HG02678 (cell line): ENCODE results near the gene PLEKHM1.
A peak's percentile ranks its signal among the peaks of the same experiment; 100 is the strongest.
"Not testable (repeated sequence)": the region's sequence is repeated elsewhere in the genome, so short reads cannot be mapped to it uniquely, and the experiment has no call there.

ENCODE experiments used
- ATAC-seq: cut with Tn5 transposase; IDR thresholded peaks from one replicate; pipeline ENCODE4 v1.9.1; 2021; ENCODE audit warnings: mild to moderate bottlenecking, moderate library complexity; ENCODE audit not compliant: unreplicated experiment

The PLEKHM1 gene

DNA sequence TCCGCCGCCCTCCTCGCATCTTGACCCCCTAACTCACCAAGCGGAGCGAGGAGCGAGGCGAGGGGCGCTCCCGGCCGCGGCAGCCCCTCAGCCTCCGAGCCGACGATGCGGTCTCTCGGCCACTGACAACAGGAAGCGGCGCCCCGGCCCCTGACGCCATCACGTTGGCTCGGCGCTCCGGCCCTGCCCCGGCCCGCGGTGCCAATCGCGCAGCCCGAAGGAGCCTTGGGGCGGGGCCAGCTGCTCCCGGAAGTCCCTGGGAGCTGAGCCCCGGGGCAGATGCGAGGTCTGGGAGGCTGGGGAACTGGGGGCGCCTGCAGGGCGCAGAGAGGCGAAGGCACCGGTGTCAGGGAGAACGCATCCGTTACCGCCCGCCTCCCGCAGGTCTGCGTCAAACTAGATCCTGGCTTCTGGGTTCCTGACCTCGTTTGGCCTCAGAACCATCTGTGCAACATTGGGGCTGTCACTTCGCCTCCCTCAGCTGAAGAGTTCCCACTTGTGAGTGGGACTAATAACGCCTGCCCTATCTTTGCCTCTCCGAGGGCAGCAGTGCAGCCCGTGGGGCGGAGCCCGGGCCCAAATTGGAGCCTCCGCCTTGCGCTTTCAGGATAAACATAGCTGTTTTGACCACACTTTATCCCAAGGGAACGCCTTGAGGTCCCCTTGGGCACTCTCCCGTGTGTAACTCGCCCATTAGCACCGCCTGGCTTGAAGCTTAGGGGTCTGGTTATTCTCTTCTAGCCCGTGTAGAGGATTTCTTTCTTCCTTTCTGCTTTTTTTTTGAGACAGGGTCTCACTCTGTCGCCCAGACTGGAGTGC, at the start of gene PLEKHM1:
PLEKHM1 (minus strand) TSS at position 107 of the 819 bp plus-strand sequence. CDS start 8,237 bp downstream, outside the sequence.
- ATAC-seq: peak; percentile 95

DNA sequence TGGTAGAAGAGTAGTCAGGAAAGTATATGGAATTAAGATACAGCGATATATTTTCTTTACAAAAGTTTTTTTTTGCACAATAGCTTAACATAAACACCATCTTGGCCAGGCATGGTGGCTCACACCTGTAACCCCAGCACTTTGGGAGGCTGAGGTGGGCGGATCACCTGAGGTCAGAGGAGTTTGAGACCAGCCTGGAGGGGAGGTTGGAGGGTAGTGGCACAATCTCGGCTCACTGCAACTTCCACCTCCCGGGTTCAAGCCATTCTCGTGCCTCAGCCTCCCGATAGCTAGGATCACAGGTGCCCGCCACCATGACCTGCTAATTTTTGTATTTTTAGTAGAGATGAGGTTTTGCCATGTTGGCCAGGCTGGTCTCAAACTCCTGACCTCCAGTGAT, 47.6 kb upstream of the PLEKHM1 start:
- ATAC-seq: not testable (repeated sequence)

DNA sequence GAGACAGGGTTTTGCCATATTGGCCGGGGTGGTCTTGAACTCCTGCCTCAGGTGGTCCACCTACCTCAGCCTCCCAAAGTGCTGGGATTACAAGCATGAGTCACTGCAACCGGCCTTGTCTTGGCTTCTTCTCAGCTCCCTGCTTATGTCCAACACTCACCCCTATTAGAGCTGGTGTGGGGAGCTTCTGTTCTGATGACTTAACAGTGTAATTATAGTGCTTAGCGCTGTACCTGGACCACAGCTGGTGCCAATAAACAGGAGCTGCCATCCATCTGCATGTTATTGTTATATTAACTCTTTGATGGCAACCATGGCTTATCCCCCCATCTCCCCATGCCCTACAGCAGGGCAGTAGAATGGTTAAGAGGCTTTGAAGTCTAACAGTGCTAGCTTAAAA, 15.6 kb upstream of the PLEKHM1 start:
- ATAC-seq: not testable (repeated sequence)

DNA sequence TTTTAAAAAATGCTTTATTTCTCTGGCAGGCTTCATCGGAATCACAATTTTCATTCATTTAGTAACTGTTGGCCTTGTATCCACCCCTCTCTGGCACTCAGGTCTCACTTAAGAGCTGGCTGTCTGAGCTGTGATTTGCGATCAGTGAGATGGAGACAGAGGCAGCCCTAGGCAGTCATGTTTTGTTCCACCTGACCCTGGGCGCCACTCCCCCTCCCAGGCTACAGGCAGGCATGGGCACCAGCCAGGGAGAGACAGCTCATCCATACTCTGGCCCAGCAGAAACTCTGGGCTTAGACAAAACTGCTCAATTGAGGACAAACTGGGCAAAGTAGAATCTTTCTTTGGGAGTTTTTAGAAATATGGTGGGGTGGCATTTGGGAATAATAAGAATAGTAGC, 14.7 kb upstream of the PLEKHM1 start:
- not testable (repeated sequence) for ATAC-seq

DNA sequence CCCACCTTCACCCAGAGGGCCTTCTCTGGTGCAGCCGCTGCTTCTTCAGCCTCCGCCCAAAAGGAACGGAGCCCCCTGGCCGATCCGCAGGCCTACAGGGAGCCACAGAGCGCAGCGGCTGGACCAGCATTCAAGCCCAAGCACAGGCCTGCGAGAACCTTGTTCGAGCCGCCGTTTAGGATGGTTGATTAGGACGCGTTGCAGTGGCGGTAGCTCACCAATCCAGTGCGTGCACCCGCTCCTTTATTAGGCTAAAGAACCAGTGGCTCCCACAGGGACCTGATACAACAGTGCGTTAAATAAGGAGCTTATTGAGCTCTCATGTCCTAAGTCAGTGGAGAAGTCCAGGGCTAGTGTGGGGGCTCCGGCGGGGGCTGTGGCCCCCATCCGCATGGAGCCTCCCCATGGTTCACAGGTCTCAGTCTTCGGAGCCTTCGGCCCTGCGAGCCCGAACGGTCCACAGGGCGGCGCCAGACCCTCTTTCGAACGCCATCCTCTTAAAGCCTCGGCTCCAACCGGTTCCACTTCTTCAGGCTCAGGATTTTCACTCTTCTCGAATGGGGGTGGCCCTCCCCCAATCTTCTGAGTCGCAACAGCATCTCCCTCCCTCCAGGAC, 10.7 kb upstream of the PLEKHM1 start:
- not testable (repeated sequence) for ATAC-seq

DNA sequence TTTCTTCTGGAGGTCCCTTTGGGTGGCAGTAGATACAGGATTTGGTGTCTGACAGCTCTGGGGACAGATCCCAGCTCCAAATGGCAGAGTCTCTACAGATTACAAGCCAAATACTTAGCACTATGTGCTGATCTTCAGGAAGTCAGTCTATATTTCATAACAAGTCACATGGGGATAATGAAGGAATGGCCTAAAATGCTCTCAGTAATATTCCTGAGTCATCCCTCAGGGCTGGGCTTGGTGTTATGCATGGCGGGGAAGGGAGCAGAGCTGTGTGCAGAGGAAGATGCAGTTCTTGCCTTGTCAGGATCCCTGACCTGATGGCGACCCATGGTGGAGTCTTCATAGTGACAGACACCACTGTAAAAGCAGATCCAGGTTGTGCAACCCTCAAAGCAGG, 10.0 kb upstream of the PLEKHM1 start:
- ATAC-seq: not testable (repeated sequence)

DNA sequence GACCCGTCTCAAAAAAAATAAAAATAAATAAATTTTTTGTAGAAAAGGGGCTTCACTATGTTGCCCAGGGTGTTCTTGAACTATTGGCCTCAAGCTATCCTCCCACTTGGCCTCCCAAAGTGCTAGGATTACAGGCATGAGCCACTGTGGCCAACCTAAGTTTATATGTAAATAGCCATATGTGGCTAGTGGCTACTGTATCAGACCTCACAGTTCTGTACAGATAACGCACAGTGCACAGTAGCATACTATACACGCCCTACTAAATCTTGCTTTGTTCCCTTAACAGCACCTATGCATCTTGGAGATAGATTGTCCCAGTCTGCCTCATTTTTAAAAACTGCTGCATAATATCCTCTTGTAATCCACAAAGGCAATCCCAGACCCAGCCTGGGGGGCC, 8.7 kb upstream of the PLEKHM1 start:
- ATAC-seq: not testable (repeated sequence)

DNA sequence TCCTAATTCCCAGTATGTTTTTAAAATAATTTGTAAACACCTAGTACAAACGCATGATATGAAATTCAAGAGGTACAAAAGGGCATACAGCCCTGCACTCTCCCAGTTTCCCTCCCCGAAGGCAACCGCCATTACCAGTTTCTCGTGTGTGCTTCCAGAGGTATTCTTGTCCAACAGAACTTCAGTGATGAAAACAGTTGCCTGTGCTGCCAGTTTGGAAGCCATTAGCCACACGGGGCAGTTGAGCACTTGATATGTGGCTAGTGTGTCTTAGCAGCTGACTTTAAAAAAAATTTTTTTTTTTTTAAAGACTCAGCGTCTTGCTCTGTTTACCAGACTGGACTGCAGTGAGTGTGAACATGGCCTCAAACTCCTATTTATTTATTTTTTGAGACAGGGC, 7.9 kb upstream of the PLEKHM1 start:
- ATAC-seq: not testable (repeated sequence)

DNA sequence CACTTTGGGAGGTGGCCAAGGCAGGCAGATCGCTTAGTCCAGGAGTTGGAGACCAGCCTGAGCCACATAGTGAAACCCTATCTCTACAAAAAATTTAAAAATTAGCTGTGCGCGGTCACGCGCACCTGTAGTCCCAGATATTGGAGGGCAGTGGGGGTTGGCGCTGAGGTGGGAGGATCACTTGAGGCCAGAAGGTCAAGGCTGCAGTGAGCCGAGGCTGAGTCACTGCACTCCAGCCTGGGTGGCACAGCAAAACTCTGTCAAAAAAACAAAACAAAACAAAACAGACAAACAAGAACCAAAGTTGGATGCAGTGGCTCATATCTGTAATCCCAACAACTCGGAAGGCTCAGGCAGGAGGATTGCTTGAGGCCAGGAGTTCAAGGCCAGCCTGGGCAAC, 6.9 kb upstream of the PLEKHM1 start:
- ATAC-seq: not testable (repeated sequence)

DNA sequence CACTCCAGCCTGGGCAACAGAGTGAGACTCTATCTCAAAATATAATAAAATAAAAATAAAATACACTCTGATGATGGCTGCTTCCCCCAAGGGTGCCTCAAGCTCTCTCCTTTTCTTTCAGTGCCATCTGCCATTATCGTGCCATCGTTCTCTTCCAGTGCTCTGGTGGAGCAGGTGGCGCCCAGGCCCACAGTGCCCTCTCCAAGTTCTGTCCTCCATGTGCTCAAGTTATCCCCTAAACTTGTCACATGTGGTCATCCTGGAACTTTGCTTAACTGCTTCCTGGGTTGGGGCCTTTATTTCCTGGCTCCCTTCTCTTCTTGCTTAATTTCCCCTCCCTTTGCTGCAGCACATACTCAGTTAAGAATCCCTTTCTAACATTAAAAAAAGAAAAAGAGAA, 6.0 kb upstream of the PLEKHM1 start:
- ATAC-seq: not testable (repeated sequence)

DNA sequence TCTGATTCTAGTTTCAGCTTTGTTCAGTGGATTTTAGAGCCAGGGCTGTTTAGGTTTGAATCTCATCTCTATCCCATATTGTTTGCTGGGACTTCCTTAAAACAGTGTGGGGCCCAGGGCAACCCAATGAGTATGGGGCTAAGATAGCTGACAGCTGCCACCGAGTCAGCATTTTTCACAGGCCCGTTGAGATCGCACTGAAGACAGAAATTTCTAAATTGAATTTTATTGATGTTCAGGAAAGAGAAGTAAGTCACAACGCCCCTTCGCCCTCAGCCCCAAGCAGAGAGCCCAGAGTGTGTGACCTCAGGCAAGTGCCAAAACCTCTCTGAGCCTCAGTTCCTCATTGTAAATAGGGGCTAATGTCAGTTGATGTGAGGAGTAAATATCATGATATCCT, 4.0 kb upstream of the PLEKHM1 start:
- not testable (repeated sequence) for ATAC-seq

DNA sequence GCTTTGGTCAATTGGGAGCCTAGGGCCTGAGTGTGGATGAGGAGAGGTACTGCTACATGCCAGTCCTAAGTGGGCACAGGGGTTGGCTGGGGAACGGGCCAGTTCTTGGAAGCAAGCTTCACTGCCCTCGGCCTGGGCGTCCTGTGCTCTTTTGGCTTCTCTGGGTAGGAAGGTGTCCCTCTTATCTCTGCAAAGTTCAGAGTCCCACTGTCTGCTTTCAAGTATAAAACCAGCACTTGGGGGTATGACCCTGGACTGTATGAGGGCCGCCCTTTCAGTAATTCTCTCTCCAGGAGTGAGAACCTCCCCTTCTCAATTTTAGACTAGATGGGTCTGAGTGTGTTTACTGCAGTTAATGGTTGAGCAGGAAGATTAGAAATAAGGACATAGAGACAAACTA, 1.6 kb upstream of the PLEKHM1 start:
- not testable (repeated sequence) for ATAC-seq

DNA sequence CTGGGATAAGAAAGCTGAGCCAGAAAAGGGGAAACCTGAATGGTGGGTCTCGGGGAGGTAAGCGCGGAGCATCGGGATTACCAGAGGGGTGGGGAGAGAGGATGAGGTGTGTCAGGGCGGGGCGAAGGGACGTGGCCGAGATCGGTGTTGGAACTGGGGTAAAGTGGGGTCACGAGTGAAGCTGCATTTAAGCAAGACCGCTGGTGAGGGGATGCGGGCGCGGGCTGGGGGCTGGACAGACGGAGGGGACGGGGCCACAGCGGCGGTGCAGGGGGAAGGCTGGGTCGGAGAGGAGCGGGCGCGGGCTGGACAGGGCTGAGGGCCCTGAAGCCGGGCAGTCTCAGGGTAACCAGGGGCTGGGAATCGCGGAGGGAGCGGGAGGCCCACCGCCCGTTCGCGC, 323 bp downstream of the PLEKHM1 start:
- peak; percentile 21 for ATAC-seq

DNA sequence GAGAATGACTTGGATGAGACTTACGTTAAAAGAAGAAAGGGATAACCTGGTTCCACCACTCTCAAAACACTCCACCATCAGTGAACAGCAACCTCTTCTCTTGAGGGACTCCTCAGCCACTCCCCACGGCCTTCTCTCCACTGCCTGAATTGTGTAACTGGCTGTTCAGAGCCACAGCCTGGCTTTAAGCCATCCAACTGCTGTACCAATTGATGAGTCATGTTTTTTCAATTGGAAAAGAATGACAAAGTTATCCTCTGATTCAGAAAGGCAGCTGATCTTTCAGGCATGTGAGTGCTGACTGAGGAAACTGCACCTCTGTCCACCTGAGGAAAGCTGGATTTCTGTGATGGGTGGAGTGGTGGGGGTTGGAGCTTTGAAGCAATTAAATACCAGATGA, 2.8 kb downstream of the PLEKHM1 start:
- ATAC-seq: not testable (repeated sequence)

DNA sequence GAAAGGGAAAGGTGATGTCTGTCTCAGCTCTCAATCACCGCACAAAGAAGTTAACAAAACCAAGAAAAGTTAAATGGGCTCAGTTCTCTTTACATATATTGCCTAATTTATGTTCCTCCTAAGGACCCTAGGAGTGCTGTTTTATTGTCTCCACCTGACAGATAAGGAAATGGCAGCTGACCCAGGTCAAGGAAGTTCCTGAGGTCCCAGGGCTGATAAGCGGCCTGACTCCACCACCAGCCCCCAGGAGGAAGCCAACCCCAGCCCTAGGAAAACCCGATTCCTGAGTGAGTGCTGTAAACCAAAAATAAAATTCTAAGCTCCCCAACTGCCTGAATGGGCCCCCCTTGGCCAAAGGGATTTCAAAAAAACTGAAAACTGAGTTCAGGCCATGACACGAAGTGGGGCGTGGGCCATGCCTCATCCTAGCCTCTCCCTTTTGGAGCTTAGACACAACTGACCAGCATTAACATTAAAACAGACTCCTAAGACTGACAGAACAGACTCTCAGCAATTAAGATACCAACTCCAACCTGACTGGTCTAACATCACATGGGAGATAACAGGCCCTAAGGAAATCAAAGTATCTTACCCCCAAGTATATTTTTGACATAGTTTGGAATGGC, 6.8 kb downstream of the PLEKHM1 start:
- not testable (repeated sequence) for ATAC-seq

DNA sequence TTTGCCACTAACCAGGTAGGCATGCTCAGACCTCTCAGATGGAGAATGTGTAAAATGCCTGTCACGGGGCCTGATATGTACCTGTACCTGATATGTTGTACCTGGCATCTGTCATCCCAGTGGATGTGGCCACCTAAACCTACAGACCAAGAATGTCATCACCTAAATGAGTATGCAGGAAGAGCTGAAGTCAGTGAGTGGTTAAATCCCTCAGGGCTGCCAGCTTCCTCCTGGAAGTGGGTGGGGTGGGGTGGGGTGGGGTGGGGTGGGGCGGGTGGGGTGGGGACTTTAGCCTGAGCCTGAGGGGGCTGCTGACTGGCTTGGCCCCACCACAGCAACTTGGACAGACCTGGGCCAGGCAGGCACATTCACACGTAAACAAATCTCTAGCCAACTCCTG, 7.3 kb downstream of the PLEKHM1 start:
- ATAC-seq: not testable (repeated sequence)

DNA sequence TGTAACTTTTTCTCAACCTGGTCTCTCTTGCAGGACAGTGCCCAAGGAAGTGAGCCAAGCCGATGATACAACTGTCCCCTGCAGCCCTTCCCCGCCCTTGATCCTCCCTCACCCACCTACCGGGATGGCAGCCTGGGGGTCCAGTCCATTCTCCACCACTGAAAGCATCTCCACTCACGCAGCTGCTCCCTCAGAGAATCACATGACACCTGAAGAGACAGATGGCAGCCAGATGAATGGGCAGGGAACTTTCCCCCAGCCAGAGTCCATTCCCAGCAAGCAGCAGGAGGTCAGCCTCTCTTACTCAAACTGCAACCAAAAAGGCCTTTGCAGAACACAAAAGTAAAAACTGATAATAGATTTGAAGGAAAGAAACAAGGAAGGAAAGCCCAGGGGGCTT, 8.2 kb downstream of the PLEKHM1 start:
- not testable (repeated sequence) for ATAC-seq

DNA sequence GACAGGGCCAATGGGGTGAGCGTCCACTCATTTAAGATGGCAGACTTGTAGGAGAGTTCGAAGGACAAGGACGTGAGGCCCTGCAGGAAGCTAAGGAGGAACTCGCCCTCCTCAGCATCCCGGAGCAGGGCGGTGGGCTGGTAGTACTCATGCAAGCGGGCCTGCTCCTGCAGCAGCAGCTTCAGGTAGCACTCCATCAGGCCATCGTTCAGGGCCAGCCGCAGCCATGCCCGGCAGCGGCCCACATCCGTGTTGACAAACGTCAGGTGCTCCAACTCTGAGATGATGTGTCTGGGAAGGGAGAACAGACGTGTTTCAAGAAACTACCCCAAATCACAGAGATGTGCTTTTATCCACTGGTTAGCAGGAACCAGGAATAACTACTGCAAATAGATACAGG, 15.1 kb downstream of the PLEKHM1 start:
- ATAC-seq: not testable (repeated sequence)

DNA sequence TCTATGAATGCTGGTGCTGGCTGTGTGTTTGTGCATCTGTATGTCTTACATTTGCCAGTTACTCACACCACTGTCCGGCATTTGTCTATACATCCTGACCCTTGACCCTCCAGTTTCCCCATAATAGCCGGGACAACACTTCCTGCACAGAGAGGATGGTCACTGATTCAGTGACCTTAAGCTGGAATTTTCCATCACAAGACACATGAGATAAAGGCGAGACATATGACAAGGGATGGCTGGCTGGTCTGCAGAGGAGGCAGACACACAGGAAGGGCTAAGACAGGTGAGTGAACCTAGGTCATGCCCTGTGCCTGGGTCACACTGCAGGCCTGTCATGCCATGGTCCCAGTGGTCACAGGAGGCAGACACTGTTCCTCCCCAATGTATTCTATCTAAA, 18.3 kb downstream of the PLEKHM1 start:
- not testable (repeated sequence) for ATAC-seq

DNA sequence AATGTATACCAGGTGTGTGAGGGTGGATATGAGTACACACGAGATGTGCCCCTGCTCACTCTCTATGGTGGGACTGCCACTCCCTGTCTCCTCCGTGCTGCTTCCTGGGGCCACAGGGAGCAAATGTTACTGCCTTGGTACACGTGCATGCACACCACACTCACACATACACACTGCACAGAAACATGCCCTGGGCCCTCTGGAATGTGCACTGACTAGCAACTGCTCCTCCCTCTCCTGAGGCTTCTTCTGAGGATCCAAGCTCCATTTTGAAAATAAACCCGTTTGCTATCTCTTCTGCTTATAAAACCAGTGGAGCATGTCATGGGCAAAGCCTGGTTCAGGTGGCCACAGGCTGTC, 21.3 kb downstream of the PLEKHM1 start:
- ATAC-seq: not testable (repeated sequence)

DNA sequence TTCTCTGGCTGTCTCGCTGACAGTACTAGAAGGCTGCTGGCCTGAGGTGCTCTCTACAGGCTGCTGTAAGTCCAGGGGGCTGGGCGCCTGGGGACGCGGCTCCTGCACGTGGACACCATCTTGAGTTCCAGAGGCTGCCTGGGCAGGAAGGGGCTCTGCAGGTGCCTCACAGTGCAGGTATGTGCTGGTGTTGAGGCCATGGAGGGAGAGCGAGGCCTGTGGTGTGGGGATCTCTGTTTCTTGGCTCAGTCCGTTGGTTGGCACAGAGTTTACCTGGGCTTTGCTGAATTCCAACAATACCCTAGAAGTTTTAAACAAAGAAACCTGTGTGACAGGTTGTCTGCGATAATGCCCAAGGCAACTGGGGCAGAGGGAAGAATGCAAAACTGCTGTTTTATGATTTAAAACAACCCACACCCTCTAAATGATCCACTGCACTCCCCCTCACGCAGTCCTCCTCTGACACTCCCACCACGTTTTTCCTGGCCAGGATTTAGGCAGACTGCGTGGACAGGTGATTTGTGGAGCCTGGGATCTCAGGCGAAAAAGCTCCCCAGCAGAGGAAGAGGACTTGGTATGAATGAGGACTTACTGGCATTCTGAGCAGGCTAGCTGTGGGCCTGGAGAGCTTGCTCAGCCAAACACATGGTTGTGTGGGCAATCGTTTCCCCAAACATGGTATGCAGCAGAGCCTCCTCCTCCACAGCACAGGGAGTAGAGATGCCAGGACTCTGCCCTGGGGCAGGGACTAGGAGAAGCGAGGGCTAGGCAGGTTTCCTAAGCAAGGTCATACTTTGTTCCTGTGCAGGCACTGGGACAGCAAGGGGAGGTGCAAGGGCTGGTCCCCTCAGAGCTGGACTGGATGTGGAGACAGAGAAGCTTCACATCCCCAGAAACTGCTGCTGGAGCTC, 22.0 kb downstream of the PLEKHM1 start:
- not testable (repeated sequence) for ATAC-seq
